Kidney (tissue), 14 donors: Measurements from ENCODE around the gene EEF1AKMT3. TPM values are rescaled to one million over a fixed set of nuclear protein-coding genes. Genes with fewer than 3 reads are reported as not detected.

Source experiments
- DNase-seq, 5 donors: peaks; one replicate each; pipeline ENCODE4 v3.0.0-alpha.2; 2013 to 2020
- FAIRE-seq: peaks from 2 replicates; lab custom pipeline; 2012; peaks lifted over from hg19 to GRCh38; lab: Jason Lieb, UNC
- H3K27ac ChIP-seq, 2 donors: one replicate each; pipeline ENCODE4 v1.7.0; 2013; ENCODE audit warnings: low read depth in 2 of 2, low read length in 2 of 2, inconsistent platforms in 1 of 2
- H3K27me3 ChIP-seq: one replicate; pipeline ENCODE4 v1.7.1; 2013; ENCODE audit warnings: low read length, inconsistent platforms; ENCODE audit not compliant: control insufficient read depth, insufficient read depth
- H3K36me3 ChIP-seq, 3 donors: one replicate each; pipeline versions ENCODE4 v1.7.0 to v1.7.1; 2013; ENCODE audit warnings: low read length in 3 of 3, control low read depth in 1 of 3, inconsistent platforms in 1 of 3; ENCODE audit not compliant: insufficient read depth in 3 of 3, control insufficient read depth in 2 of 3
- H3K4me1 ChIP-seq, 3 donors: one replicate each; pipeline versions ENCODE4 v1.7.0 to v1.7.1; 2013; ENCODE audit warnings: low read length in 3 of 3, inconsistent platforms in 1 of 3, low read depth in 1 of 3; ENCODE audit not compliant: control insufficient read depth in 2 of 3, insufficient read depth in 2 of 3
- H3K4me3 ChIP-seq, 3 donors: one replicate each; pipeline versions ENCODE4 v1.7.0 to v1.8.1; 2013; ENCODE audit warnings: low read length in 3 of 3, control low read depth in 1 of 3, inconsistent platforms in 1 of 3
- H3K9ac ChIP-seq, 3 donors: one replicate each; pipeline versions ENCODE4 v1.7.0 to v1.7.1; 2013; ENCODE audit warnings: low read length in 3 of 3, control low read depth in 1 of 3, inconsistent platforms in 1 of 3
- H3K9me3 ChIP-seq, 3 donors: one replicate each; pipeline versions ENCODE4 v1.7.0 to v1.7.1; 2013; ENCODE audit warnings: low read length in 3 of 3, control low read depth in 1 of 3, inconsistent platforms in 1 of 3; ENCODE audit not compliant: control insufficient read depth in 2 of 3, insufficient read depth in 1 of 3
- intact Hi-C: fragments of 100-400 bp; cut with DNase I; formaldehyde crosslinking; loops from one replicate; pipeline ENCODE4 v1.11.1; 2022
- polyA plus RNA-seq: library from polyadenylated mRNA; stranded (reverse); fragments of 350-450 nt; fragmentation: Illumina TruSeq; extraction: RNeasy Lipid Tissue Mini Kit (QIAGEN cat#74804); gene quantifications from one replicate; pipeline ENCODE4 v1.2.3, GENCODE V29; 2014; ENCODE audit warnings: low read depth, low replicate concordance; ENCODE audit not compliant: insufficient read depth
- total RNA-seq: library from RNA; stranded (reverse); fragmentation: NEBNext Ultra II Directional; extraction: Animal tissue kit (Norgen Biotek cat#: 25700); gene quantifications from one replicate; pipeline ENCODE4 v1.2.1, GENCODE V29; 2021
- TF ChIP-seq, protein P1 (sequence below): IDR thresholded peaks from 3 replicates; pipeline ENCODE4 v1.5.1; 2012; ENCODE audit warnings: mild to moderate bottlenecking, moderate library complexity, borderline replicate concordance; ENCODE audit not compliant: insufficient read depth; ENCODE audit errors: extremely low read depth
- donor health status: control.
- donor health status: control.
- donor health status: control.
- donor health status: control.
- donor health status: control.
- donor health status: DM: yes; HTN: yes; CAD: no.
- donor health status: Normal renal cell carcinoma (clear cell type).

EEF1AKMT3 gene
- total and polyA plus RNA-seq, 2 donors from 2014 or later: 10.4 to 15.3 TPM

- no peak overlapping the region for H3K27ac ChIP-seq
- no peak overlapping the region for H3K9ac ChIP-seq
- H3K36me3 ChIP-seq: peaks cover 0 to 6% (median 0%) of the 10 kb centered on the region in 3 donors
- H3K27me3 ChIP-seq: no peaks in the 10 kb centered on the region
- FAIRE-seq: no peak
- intact Hi-C loops: no loop called here
- H3K4me1 ChIP-seq: peaks cover 0 to 15% (median 12%) of the 10 kb centered on the region in 3 donors
- TF ChIP-seq, protein P1, sequence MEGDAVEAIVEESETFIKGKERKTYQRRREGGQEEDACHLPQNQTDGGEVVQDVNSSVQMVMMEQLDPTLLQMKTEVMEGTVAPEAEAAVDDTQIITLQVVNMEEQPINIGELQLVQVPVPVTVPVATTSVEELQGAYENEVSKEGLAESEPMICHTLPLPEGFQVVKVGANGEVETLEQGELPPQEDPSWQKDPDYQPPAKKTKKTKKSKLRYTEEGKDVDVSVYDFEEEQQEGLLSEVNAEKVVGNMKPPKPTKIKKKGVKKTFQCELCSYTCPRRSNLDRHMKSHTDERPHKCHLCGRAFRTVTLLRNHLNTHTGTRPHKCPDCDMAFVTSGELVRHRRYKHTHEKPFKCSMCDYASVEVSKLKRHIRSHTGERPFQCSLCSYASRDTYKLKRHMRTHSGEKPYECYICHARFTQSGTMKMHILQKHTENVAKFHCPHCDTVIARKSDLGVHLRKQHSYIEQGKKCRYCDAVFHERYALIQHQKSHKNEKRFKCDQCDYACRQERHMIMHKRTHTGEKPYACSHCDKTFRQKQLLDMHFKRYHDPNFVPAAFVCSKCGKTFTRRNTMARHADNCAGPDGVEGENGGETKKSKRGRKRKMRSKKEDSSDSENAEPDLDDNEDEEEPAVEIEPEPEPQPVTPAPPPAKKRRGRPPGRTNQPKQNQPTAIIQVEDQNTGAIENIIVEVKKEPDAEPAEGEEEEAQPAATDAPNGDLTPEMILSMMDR: no peak
- no peak overlapping the region for H3K4me3 ChIP-seq
- no peaks in the 10 kb centered on the region for H3K9me3 ChIP-seq
- DNase-seq: no peak
Measured at GRCh38 chr12:57776247-57776587, 3.8 kb downstream of the EEF1AKMT3 start.

GRCh38 chr12:57777367-57777766, 5.0 kb downstream of the EEF1AKMT3 start:
- intact Hi-C loops: no loop called here
- peaks cover 0 to 23% (median 23%) of the 10 kb centered on the region in 3 donors for H3K4me1 ChIP-seq
- no peak overlapping the region for H3K9ac ChIP-seq
- no peaks in the 10 kb centered on the region for H3K9me3 ChIP-seq
- DNase-seq: no peak
- H3K27me3 ChIP-seq: no peaks in the 10 kb centered on the region
- TF ChIP-seq, protein P1: no peak
- FAIRE-seq: no peak
- no peak overlapping the region for H3K4me3 ChIP-seq
- H3K27ac ChIP-seq: no peak overlapping the region
- H3K36me3 ChIP-seq: peaks cover 0 to 6% (median 0%) of the 10 kb centered on the region in 3 donors

GRCh38 chr12:57777911-57778310, 5.5 kb downstream of the EEF1AKMT3 start:
- H3K27me3 ChIP-seq: no peaks in the 10 kb centered on the region
- FAIRE-seq: no peak
- H3K9ac ChIP-seq: no peak overlapping the region
- TF ChIP-seq, protein P1: no peak
- H3K4me3 ChIP-seq: no peak overlapping the region
- H3K4me1 ChIP-seq: peaks cover 0 to 27% (median 25%) of the 10 kb centered on the region in 3 donors
- no peaks in the 10 kb centered on the region for H3K9me3 ChIP-seq
- intact Hi-C loops: no loop called here
- no peak for DNase-seq
- H3K27ac ChIP-seq: no peak overlapping the region
- peaks cover 0 to 6% (median 0%) of the 10 kb centered on the region in 3 donors for H3K36me3 ChIP-seq

DNA sequence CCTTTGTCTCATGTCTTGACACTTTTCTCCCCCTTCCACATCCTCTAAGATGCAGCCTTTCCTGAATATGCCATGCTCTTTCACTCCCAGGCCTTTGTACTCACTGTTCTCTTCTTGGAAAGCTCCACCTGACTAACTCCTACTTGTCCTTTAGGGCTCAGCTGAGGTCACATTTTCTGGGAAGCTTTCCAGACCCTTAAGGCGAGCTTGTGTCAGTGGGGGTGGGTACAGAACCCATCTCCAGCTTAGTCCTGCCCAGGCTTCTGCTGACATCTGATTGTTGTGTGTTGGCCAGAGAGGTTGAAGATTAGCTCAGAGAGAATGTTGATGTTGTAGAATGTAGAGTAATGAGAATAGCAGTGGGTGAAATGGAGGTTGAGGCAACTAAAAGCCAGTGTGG, 7.3 kb downstream of the EEF1AKMT3 start:
- TF ChIP-seq, protein P1: no peak
- no peak overlapping the region for H3K4me3 ChIP-seq
- H3K36me3 ChIP-seq: peaks cover 0 to 6% (median 0%) of the 10 kb centered on the region in 3 donors
- intact Hi-C loops: no loop called here
- H3K4me1 ChIP-seq: peaks cover 0 to 33% (median 27%) of the 10 kb centered on the region in 3 donors
- no peak for FAIRE-seq
- no peaks in the 10 kb centered on the region for H3K9me3 ChIP-seq
- DNase-seq: peak in 1 of 5 donors; percentile 33
- no peak overlapping the region for H3K9ac ChIP-seq
- peak overlapping the region; percentile 45 to 84 for H3K27ac ChIP-seq
- no peaks in the 10 kb centered on the region for H3K27me3 ChIP-seq
